Measurements from ENCODE around the gene UGT1A8. TPM values are rescaled to one million over a fixed set of nuclear protein-coding genes. Genes with fewer than 3 reads are reported as not detected.

Gene UGT1A8
- total and polyA plus RNA-seq, 7 donors, result not detected

DNA sequence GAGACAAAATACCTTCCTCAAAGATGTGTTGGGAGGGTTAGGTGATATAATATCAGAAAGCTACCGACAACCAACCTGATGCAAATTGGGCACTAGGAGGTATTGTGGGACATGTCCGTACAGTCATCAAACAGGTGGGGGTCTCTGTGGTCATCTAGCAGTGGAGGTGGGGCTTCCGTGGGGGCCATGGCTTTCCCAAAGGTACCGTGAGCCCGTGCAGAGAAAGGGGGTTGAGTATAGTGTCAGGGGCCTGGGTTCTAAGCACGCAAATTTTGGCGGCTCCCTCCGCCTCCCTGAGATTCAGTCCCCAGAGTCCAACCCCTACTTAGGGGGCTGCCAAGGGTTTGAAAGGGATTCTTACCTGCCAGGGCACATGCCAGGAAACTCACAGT lies 204.3 kb downstream of the UGT1A8 start:
- H3K4me3 ChIP-seq, result no peak overlapping the region
- intact Hi-C loops (cut with DNase I), result no loop called here
- peaks cover 0 to 4% (median 0%) of the 10 kb centered on the region in 3 donors for H3K27me3 ChIP-seq (ENCODE audit: insufficient read depth in 3 of 3, low read length in 2 of 3)
- DNase-seq (no peak), ATAC-seq (no peak)
- no peaks in the 10 kb centered on the region for H3K4me1 ChIP-seq
- no peaks in the 10 kb centered on the region for H3K9me3 ChIP-seq
- no peak overlapping the region for H3K27ac ChIP-seq
- H3K36me3 ChIP-seq (ENCODE audit: insufficient read depth in 1 of 2, low read depth in 1 of 2), result no peaks in the 10 kb centered on the region
- TF ChIP-seq, protein P1, sequence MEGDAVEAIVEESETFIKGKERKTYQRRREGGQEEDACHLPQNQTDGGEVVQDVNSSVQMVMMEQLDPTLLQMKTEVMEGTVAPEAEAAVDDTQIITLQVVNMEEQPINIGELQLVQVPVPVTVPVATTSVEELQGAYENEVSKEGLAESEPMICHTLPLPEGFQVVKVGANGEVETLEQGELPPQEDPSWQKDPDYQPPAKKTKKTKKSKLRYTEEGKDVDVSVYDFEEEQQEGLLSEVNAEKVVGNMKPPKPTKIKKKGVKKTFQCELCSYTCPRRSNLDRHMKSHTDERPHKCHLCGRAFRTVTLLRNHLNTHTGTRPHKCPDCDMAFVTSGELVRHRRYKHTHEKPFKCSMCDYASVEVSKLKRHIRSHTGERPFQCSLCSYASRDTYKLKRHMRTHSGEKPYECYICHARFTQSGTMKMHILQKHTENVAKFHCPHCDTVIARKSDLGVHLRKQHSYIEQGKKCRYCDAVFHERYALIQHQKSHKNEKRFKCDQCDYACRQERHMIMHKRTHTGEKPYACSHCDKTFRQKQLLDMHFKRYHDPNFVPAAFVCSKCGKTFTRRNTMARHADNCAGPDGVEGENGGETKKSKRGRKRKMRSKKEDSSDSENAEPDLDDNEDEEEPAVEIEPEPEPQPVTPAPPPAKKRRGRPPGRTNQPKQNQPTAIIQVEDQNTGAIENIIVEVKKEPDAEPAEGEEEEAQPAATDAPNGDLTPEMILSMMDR (IDR thresholded peaks at IDR 0.05), result no peak
- 87 to 91% (median 90%) methylated on average over 8 of the region's 8 CpGs for WGBS, 3 donors

DNA sequence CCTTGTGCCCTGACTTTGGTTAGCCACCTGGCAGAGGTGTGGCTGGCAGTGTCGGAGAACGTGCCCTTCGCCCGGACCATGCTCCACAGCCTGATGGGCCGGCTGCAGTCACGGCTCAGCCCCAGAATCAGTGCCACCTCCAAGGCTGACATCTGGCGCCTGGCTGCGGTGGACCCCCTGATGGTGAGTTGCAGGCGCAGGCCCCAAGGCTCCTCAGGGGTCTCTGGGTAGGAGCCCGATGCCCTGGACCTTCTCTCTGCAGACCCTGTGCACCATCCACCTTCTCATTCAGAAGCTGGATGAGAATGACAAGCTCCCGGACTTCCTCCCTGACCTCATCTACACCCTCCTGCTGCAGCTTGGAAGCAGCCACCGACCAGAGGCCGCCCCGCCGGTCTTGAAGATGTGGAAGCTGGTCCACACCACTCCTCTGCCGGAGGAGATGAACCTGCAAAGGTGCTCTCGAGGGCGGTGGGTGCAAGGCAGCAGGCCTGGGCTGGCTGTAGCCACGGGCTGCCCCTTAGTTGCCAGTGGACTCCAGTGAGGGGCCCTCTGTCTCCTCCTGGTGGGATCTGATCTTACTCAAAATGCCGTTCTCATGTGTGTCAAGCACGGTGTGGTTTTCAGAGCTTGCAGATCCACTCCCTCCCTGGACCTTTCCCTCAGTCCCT lies 204.8 kb downstream of the UGT1A8 start:
- TF ChIP-seq, protein P1 (IDR thresholded peaks at IDR 0.05), result no peak
- H3K27ac ChIP-seq, result no peak overlapping the region
- no peaks in the 10 kb centered on the region for H3K9me3 ChIP-seq
- H3K4me1 ChIP-seq, result no peaks in the 10 kb centered on the region
- peaks cover 0 to 3% (median 0%) of the 10 kb centered on the region in 3 donors for H3K27me3 ChIP-seq (ENCODE audit: insufficient read depth in 3 of 3, low read length in 2 of 3)
- no peak for ATAC-seq
- no peak for DNase-seq
- intact Hi-C loops (cut with DNase I), result no loop called here
- H3K36me3 ChIP-seq (ENCODE audit: insufficient read depth in 1 of 2, low read depth in 1 of 2), result no peaks in the 10 kb centered on the region
- H3K4me3 ChIP-seq, result no peak overlapping the region
- WGBS, 3 donors, result 81 to 85% (median 84%) methylated on average over 19 to 21 of the region's 21 CpGs

Other genes starting within 250 kb of the UGT1A8 start
- gene USP40, start 50.9 kb upstream of the UGT1A8 start, total RNA-seq, result 10 to 100 TPM; 13.3 to 23.3 (median 21.9) TPM
- 10 to 100 TPM in 1 of 3 donors, 1 to 10 TPM in 2; 9.1 to 19.4 (median 9.3) TPM for gene USP40, start 50.9 kb upstream of the UGT1A8 start, polyA plus RNA-seq
- gene UGT1A10, start 18.8 kb downstream of the UGT1A8 start, total RNA-seq, result not detected
- under 1 TPM in 1 of 3 donors, not detected in 2; 0.03 TPM for gene UGT1A10, start 18.8 kb downstream of the UGT1A8 start, polyA plus RNA-seq
- gene UGT1A9, start 54.3 kb downstream of the UGT1A8 start, total RNA-seq, result not detected
- gene UGT1A9, start 54.3 kb downstream of the UGT1A8 start, polyA plus RNA-seq, result not detected
- gene UGT1A7, start 64.3 kb downstream of the UGT1A8 start, total RNA-seq, result not detected
- gene UGT1A7, start 64.3 kb downstream of the UGT1A8 start, polyA plus RNA-seq, result not detected
- not detected for gene UGT1A6, start 75.3 kb downstream of the UGT1A8 start, total RNA-seq
- gene UGT1A6, start 75.3 kb downstream of the UGT1A8 start, polyA plus RNA-seq, result not detected
- not detected for gene UGT1A5, start 95.3 kb downstream of the UGT1A8 start, total RNA-seq
- not detected for gene UGT1A5, start 95.3 kb downstream of the UGT1A8 start, polyA plus RNA-seq
- not detected for gene UGT1A4, start 101.1 kb downstream of the UGT1A8 start, total RNA-seq
- not detected for gene UGT1A4, start 101.1 kb downstream of the UGT1A8 start, polyA plus RNA-seq
- not detected for gene UGT1A3, start 111.4 kb downstream of the UGT1A8 start, total RNA-seq
- not detected for gene UGT1A3, start 111.4 kb downstream of the UGT1A8 start, polyA plus RNA-seq
- not detected for gene UGT1A1, start 142.6 kb downstream of the UGT1A8 start, total RNA-seq
- under 1 TPM in 1 of 3 donors, not detected in 2; 0.06 TPM for gene UGT1A1, start 142.6 kb downstream of the UGT1A8 start, polyA plus RNA-seq
- gene MROH2A, start 160.7 kb downstream of the UGT1A8 start, total RNA-seq, result not detected
- not detected for gene MROH2A, start 160.7 kb downstream of the UGT1A8 start, polyA plus RNA-seq
- gene HJURP, start 236.9 kb downstream of the UGT1A8 start, total RNA-seq, result not detected
- under 1 TPM; 0.08 to 0.25 (median 0.10) TPM for gene HJURP, start 236.9 kb downstream of the UGT1A8 start, polyA plus RNA-seq